Spinal cord (tissue), 10 donors: ENCODE measurements around the gene SLAIN2. TPM values are rescaled to one million over a fixed set of nuclear protein-coding genes. Genes with fewer than 3 reads are reported as not detected.

ENCODE experiments used
- DNase-seq, 6 donors: peaks; one replicate each; pipeline versions ENCODE4 v3.0.0 to v3.0.0-alpha.2; 2013 to 2015; ENCODE audit warnings: low spot score in 6 of 6, low read depth in 4 of 6
- H3K27ac ChIP-seq: one replicate; pipeline ENCODE4 v1.5.1; 2013; ENCODE audit warnings: low read depth, low read length, control low read depth
- H3K27me3 ChIP-seq: one replicate; pipeline ENCODE4 v1.6.1; 2013; ENCODE audit warnings: low read length; ENCODE audit not compliant: control insufficient read depth, insufficient read depth
- H3K36me3 ChIP-seq: one replicate; pipeline ENCODE4 v1.6.1; 2013; ENCODE audit warnings: low read length; ENCODE audit not compliant: control insufficient read depth, insufficient read depth
- H3K4me1 ChIP-seq: one replicate; pipeline ENCODE4 v1.6.1; 2013; ENCODE audit warnings: low read length; ENCODE audit not compliant: control insufficient read depth, insufficient read depth
- H3K4me3 ChIP-seq: one replicate; pipeline ENCODE4 v1.5.1; 2013; ENCODE audit warnings: low read depth, low read length, control low read depth
- H3K9me3 ChIP-seq: one replicate; pipeline ENCODE4 v1.6.1; 2013; ENCODE audit warnings: low read length; ENCODE audit not compliant: control insufficient read depth, insufficient read depth
- WGBS: methylation state at CpG from one replicate; pipeline ENCODE4 v1.1.5; 2013; ENCODE audit warnings: missing lambda C conversion rate; ENCODE audit not compliant: insufficient coverage; 5-methylcytosine and 5-hydroxymethylcytosine counted together
- polyA plus RNA-seq, 2 donors: library from polyadenylated mRNA; unstranded; fragments of 120-200 nt; gene quantifications; one replicate each; pipeline ENCODE4 v1.2.1, GENCODE V29; 2013; ENCODE audit not compliant: insufficient read length in 2 of 2
- total RNA-seq, 2 donors: library from RNA; depleted of rRNA in 1 of 2; stranded (reverse); fragments of 120-200 nt in 1 of 2; fragments of >200 nt in 1 of 2; gene quantifications; one replicate each; pipeline versions ENCODE4 v1.2.3 to v1.2.4, GENCODE V29; 2013 to 2014
- donor health status: healthy.

The SLAIN2 gene
- total and polyA plus RNA-seq, 4 donors = 30.4 to 84.8 (median 32.5) TPM

DNA sequence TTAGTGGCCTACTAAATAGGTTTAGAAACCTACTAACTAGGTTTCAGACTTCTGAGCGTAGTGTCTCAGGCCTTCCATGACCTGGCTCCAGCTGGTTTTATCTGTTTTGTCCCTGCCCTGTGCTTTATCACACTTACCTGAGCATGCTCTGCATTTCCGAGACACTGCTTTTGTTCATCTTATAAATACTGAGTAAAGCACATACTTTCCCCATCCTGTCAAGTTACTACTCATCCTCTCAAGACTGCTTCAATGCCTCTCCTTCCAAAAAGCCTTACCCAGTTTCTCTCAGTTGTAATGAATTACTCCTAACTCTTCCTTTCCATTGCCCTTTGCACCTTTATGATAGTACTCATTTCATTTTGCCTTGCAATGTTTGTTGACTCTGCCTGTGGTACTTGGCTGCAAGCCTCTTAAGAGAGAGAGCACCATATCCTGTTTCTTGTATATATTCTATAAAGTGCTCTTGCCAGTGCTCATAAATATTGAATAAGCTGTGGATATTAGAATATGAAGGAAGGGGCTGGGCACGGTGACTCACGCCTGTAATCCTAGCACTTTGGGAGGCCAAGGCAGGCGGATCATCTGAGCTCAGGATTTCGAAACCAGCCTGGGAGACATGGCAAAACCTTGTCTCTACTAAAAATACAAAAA is 34.4 kb downstream of the SLAIN2 start:
- no peaks in the 10 kb centered on the region for H3K9me3 ChIP-seq
- no peak overlapping the region for H3K27ac ChIP-seq
- DNase-seq = no peak
- H3K4me3 ChIP-seq = no peak overlapping the region
- 90% methylated on average over 4 of the region's 6 CpGs for whole genome bisulfite sequencing
- H3K27me3 ChIP-seq = no peaks in the 10 kb centered on the region
- peaks cover 3% of the 10 kb centered on the region for H3K36me3 ChIP-seq
- no peaks in the 10 kb centered on the region for H3K4me1 ChIP-seq

DNA sequence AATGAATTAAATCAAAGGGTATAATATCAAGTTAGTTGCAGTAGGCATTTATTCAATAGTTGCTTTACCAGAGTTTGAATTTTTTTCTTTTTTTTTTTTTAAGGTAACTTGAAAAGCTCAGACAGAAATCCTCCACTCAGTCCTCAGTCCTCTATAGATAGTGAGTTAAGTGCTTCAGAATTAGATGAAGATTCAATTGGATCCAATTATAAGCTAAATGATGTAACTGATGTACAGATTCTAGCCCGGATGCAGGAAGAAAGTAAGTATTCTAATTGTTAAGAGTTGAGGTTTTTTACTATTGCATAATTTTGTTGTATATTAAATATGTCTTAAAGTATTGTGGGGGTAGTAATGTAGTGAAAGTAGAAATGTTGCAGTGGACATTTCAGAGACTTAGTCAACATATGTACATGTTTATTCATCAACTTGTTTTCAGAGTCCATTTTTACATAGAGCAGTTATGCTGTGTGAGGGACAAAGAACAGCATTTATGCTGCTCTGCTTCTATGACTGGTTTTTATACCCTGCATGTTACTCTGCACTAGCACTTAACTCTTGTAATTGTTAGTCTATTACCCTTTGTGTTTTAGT is 38.4 kb downstream of the SLAIN2 start:
- H3K4me3 ChIP-seq = no peak overlapping the region
- no peaks in the 10 kb centered on the region for H3K9me3 ChIP-seq
- WGBS = no CpG with 5 or more reads among the region's 1 CpG
- H3K27me3 ChIP-seq = no peaks in the 10 kb centered on the region
- no peak for DNase-seq
- no peak overlapping the region for H3K27ac ChIP-seq
- no peaks in the 10 kb centered on the region for H3K36me3 ChIP-seq
- no peaks in the 10 kb centered on the region for H3K4me1 ChIP-seq

DNA sequence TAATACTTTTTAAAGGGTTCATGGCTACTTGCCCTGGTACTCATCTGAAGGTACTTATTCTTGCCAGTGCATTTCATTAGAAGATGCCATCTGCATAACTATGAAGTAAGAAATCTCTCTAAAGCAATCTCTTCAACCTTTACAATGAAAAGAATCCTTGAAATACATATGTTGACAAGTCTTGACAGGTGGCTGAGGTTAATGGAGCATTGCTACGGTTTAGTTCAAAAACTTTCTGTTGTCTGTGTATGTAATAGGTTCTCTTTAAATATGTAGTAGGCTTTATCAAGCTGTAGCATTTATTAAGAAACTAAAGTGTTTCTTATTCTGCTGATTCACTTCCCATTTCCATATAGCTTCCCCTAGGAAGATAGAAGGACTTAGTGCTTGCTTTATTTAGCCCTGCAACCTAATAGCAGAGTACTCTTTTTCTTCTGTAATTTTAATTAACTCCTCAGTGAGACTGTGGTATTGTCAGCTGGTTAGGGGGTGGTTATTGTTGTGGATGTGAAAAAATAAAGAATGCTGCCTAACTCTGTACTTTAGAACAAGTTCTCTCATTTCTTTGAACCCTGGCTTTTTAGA is 39.3 kb downstream of the SLAIN2 start:
- Histone ChIP-seq H3K9me3 (no peaks in the 10 kb centered on the region), H3K4me3 (no peak overlapping the region), H3K4me1 (no peaks in the 10 kb centered on the region), H3K36me3 (peaks cover 3% of the 10 kb centered on the region), H3K27ac (no peak overlapping the region), H3K27me3 (no peaks in the 10 kb centered on the region)
- DNase-seq = no peak
- WGBS = no CpG with 5 or more reads among the region's 1 CpG

DNA sequence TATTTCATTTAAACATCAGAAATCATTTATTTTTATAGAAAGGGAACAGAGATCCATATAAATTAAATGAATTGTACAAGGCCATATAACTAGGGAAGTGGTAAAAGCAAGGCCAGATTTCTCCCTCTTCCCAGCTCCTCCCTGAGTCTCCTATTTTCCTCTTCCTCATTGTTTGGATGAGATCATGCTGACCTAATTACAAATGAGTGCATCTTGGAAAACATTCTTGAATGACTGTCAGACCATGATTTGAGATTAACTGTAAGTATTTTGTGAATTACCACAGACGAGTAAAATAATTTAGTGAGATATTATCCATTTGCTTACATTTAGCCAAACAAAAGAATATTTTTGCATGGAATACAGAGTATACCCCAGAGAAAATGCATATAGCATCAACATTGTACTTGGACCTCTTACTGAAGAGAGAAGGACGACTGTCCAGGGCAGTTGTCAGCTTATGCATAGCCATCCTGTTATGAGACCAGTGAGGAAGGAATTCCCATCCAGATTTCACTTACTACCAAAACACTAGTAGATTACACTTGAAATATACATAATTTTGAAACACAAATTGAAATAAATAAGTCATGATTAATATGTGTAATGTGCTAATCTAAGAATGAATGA is 47.3 kb downstream of the SLAIN2 start:
- DNase-seq = no peak
- Histone ChIP-seq H3K9me3 (no peaks in the 10 kb centered on the region), H3K27ac (no peak overlapping the region), H3K27me3 (no peaks in the 10 kb centered on the region), H3K4me3 (no peak overlapping the region), H3K36me3 (peaks cover 12% of the 10 kb centered on the region), H3K4me1 (no peaks in the 10 kb centered on the region)
- no CpG with 5 or more reads among the region's 2 CpGs for WGBS

DNA sequence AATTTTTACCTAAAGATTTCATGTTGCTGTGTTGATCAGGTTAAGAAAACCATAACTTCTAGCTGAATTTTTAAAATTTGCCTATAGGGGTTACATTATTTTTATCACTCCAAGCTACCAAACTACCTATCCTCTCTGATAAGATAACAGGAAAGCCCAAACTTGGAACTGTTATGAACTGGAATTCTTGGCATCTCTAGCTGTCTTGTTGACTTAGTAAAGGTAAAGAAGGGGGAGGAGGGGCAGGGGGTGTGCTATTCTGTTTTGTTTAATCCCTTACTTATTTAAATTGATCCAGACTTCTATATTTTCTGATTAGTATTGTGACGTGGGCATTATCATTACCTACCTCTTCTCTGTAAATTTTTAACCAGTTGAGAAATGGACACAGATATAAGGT is 54.7 kb downstream of the SLAIN2 start:
- no peak for DNase-seq
- Histone ChIP-seq H3K36me3 (peaks cover 6% of the 10 kb centered on the region), H3K27ac (no peak overlapping the region), H3K4me3 (no peak overlapping the region), H3K27me3 (no peaks in the 10 kb centered on the region), H3K4me1 (no peaks in the 10 kb centered on the region), H3K9me3 (no peaks in the 10 kb centered on the region)
- no CpG with 5 or more reads among the region's 1 CpG for WGBS

DNA sequence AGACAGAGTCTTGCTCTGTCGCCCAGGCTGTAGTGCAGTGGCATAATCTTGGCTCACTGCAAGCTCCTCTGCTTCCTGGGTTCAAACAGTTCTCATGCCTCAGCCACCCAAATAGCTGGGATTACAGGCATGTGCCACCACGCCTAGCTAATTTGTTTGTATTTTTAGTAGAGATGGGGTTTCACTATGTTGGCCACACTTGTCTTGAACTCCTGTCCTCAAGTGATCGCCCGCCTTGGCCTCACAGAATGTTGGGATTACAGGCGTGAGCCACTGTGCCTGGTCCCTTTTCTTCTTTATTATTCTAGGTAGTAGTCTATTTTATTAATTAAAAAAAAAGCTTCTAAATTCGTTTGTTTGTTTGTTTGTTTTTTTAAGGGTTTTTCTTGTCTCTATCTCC is 59.1 kb downstream of the SLAIN2 start:
- no peak for DNase-seq
- no peaks in the 10 kb centered on the region for H3K9me3 ChIP-seq
- peaks cover 12% of the 10 kb centered on the region for H3K36me3 ChIP-seq
- no peaks in the 10 kb centered on the region for H3K27me3 ChIP-seq
- no peak overlapping the region for H3K4me3 ChIP-seq
- no peak overlapping the region for H3K27ac ChIP-seq
- no peaks in the 10 kb centered on the region for H3K4me1 ChIP-seq
- 100% methylated on average over 1 of the region's 6 CpGs for WGBS

DNA sequence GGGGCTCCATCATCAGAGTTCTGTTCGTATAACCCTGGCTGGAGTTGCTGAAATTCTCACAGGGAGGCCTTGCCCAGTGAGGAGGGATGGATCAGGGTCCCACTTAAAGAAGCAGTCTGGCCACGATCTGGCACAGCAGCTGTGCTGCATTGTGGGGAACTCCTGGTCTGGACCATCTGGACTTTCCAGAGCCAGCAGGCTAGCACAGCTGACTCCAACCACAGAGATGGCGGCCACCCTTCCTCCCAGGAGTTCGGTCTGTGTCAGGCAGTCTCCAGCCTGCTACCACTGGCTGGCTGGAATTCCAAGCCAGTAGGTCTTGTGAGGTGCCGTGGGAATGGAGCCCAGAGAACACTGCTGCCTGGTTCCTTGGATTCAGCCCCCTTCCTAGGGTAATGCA is 62.0 kb downstream of the SLAIN2 start:
- H3K4me1 ChIP-seq = no peaks in the 10 kb centered on the region
- H3K4me3 ChIP-seq = no peak overlapping the region
- H3K27ac ChIP-seq = no peak overlapping the region
- no peaks in the 10 kb centered on the region for H3K9me3 ChIP-seq
- no peaks in the 10 kb centered on the region for H3K27me3 ChIP-seq
- DNase-seq = no peak
- peaks cover 12% of the 10 kb centered on the region for H3K36me3 ChIP-seq
- 96% methylated on average over 5 of the region's 5 CpGs for WGBS

DNA sequence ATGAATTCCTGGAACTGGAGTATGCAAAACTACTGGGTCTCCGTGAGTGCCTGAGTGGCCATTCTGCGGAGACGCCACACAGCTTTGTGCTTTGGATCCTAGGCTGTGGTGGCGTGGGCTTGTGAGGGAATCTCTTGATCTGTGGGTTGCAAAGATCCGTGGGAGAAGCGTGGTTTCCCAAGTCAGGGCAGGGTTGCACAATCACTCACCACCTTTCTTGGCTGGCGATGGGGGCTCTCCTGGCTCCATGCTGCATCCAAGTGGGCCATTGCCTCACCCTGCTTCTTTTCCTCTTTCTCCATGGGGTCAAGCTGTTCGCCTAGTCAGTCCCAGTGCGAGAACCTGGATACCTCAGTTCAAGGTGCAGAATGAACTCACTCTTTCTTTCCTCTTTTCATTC is 62.5 kb downstream of the SLAIN2 start:
- no peak for DNase-seq
- Histone ChIP-seq H3K4me1 (no peaks in the 10 kb centered on the region), H3K27ac (no peak overlapping the region), H3K27me3 (no peaks in the 10 kb centered on the region), H3K36me3 (peaks cover 12% of the 10 kb centered on the region), H3K9me3 (no peaks in the 10 kb centered on the region), H3K4me3 (no peak overlapping the region)
- WGBS = 94% methylated on average over 9 of the region's 9 CpGs

DNA sequence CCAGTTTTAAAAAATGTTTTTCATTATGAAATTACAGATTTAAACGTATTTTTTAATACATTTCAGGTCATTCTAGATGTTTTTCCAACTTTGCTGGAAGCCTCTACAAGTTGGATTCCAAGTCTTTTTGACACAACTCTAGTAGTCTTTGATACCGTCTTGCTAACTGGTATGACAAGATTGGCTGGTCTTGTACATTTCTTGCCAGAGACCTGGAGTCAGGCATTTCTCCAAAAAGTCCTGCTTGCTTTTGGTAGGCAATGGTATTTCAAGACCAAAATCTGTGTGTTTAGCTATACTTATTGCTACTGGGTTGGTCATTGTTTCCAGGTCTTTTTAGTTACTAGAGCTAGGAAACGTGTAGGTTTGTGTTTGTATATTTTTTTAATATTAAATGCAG is 64.6 kb downstream of the SLAIN2 start:
- 86% methylated on average over 1 of the region's 3 CpGs for WGBS
- H3K4me3 ChIP-seq = no peak overlapping the region
- DNase-seq = no peak
- peaks cover 15% of the 10 kb centered on the region for H3K36me3 ChIP-seq
- no peaks in the 10 kb centered on the region for H3K4me1 ChIP-seq
- no peak overlapping the region for H3K27ac ChIP-seq
- peaks cover 2% of the 10 kb centered on the region for H3K9me3 ChIP-seq
- no peaks in the 10 kb centered on the region for H3K27me3 ChIP-seq

DNA sequence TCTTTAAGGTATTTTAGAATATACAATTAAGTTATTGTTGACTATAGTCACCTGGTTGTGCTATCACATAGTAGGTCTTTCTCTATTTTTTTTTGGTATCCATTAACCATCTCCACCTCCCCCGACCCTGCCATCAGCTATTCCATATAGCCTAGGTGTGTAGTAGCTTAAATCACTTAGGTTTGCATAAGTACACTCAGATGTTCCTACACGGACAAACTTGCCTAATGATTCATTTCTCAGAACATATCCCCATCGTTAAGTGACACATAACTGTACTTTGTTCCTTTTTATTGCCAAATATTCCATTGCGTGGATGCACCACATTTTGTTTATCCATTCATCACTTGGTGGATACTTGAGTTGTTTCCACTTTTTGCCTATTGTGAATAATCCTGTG is 67.9 kb downstream of the SLAIN2 start:
- no CpG with 5 or more reads among the region's 4 CpGs for WGBS
- peaks cover 3% of the 10 kb centered on the region for H3K36me3 ChIP-seq
- H3K9me3 ChIP-seq = peaks cover 2% of the 10 kb centered on the region
- no peak overlapping the region for H3K4me3 ChIP-seq
- no peaks in the 10 kb centered on the region for H3K27me3 ChIP-seq
- H3K27ac ChIP-seq = no peak overlapping the region
- no peak for DNase-seq
- no peaks in the 10 kb centered on the region for H3K4me1 ChIP-seq
